ENCODE measurements around the gene DOCK3.
"Not testable (repeated sequence)": the region's sequence is repeated elsewhere in the genome, so short reads cannot be mapped to it uniquely, and the experiment has no call there.

DOCK3 gene

GRCh38 chr3:50804376-50804775 lies 129.6 kb downstream of the DOCK3 start:
- not testable (repeated sequence) for DNase-seq (ENCODE audit: low read depth)

- DNase-seq (ENCODE audit: low read depth) = no peak
Observed at GRCh38 chr3:50805321-50805720, 130.6 kb downstream of the DOCK3 start.

- no peak for DNase-seq (ENCODE audit: low read depth)
Observed at GRCh38 chr3:50806031-50806430, 131.3 kb downstream of the DOCK3 start.

GRCh38 chr3:50806806-50807205 lies 132.1 kb downstream of the DOCK3 start:
- DNase-seq (ENCODE audit: low read depth) = no peak

- no peak for DNase-seq (ENCODE audit: low read depth)
Observed at GRCh38 chr3:50807266-50807665, 132.5 kb downstream of the DOCK3 start.

DNA sequence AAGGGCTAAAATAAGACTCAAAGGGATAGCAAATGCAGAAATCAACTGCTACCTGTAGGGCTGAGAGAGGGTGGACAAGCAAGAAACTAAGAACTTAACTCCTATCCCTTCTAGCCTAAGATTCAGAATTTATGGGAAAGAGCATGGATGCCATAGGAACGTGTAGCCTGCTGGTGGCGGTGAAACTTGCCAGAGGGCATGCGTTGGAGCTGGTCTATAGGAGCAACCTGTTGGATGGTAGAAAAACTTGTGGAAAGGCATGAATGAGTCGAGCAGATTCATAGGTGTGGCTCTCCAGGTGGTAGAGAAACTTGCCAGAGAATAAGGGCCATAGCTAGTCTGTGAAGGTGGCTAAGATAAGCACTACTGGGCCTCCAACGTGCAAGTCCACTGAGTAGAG lies 137.2 kb downstream of the DOCK3 start:
- DNase-seq (ENCODE audit: low read depth) = no peak

- DNase-seq (ENCODE audit: low read depth) = no peak
Observed at GRCh38 chr3:50815844-50816243, 141.1 kb downstream of the DOCK3 start.

DNA sequence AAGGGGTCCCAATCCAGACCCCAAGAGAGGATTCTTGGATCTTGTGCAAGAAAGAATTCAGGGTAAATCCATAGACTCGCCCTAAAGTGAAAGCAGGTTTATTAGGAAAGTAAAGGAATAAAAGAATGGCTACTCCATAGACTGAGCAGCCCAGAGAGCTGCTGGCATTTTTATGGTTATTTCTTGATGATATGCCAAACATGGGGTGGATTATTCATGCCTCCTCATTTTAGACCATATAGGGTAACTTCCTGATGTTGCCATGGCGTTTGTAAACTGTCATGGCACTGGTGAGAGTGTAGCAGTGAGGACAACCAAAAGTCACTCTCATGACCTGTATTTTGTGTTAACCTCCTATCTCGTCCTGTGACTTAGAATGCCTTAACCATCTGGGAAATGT lies 142.2 kb downstream of the DOCK3 start:
- DNase-seq (ENCODE audit: low read depth) = no peak

GRCh38 chr3:50817756-50818529 lies 143.2 kb downstream of the DOCK3 start:
- no peak for DNase-seq (ENCODE audit: low read depth)

DNA sequence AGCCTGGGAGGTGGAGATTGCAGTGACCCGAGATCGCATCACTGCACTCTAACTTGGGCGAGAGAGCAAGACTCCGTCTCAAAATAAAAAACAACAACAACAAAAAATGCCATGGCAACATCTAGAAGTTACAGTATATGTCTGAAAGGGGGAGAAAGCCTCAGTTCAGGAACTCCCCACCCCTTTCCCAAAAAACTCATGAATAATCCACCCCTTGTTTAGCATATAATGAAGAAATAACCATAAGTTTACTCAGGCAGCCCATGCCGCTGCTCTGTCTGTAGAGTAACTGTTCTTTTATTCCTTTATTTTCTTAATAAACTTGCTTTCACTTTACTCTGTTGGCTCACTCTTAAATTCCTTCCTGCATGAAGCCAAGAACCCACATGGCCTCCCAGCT lies 145.2 kb downstream of the DOCK3 start:
- no peak for DNase-seq (ENCODE audit: low read depth)

- no peak for DNase-seq (ENCODE audit: low read depth)
Observed at GRCh38 chr3:50825841-50826240, 151.1 kb downstream of the DOCK3 start.

DNA sequence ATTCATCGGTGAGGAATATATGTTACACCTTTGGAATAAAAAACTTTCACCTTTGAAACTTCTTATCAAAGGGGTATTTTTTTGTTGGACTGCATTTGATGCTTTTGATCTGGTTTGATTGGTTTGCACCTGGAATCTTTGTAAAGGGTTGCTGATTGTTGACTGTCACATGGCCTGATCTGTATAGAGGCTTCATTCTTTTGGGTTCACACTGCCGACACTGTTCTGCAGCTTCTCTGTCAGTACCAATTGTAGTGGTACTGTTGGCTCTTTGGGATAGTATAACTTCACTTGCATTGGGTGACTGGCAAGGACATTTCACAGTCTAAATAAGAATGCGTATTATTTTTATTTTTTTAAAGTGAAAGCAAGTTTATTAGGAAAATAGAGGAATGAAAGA lies 155.7 kb downstream of the DOCK3 start:
- no peak for DNase-seq (ENCODE audit: low read depth)

DNA sequence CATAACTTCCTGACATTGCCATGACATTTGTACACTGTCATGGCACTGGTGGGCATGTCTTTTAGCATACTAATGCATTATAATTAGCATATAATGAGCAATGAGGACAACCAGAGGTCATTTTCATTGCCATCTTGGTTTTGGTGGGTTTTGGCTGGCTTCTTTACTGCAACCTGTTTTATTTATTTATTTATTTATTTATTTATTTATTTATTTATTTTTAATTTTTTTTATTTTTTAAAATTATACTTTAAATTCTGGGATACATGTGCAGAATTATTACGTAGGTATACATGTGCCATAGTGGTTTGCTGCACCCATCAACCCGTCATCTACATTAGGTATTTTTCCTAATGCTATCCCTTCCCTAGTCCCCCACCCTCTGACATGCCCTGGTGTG lies 156.3 kb downstream of the DOCK3 start:
- not testable (repeated sequence) for DNase-seq (ENCODE audit: low read depth)

GRCh38 chr3:50840983-50841489 lies 166.3 kb downstream of the DOCK3 start:
- DNase-seq (ENCODE audit: low read depth) = no peak

GRCh38 chr3:50848308-50848707 lies 173.6 kb downstream of the DOCK3 start:
- DNase-seq (ENCODE audit: low read depth) = no peak

DNA sequence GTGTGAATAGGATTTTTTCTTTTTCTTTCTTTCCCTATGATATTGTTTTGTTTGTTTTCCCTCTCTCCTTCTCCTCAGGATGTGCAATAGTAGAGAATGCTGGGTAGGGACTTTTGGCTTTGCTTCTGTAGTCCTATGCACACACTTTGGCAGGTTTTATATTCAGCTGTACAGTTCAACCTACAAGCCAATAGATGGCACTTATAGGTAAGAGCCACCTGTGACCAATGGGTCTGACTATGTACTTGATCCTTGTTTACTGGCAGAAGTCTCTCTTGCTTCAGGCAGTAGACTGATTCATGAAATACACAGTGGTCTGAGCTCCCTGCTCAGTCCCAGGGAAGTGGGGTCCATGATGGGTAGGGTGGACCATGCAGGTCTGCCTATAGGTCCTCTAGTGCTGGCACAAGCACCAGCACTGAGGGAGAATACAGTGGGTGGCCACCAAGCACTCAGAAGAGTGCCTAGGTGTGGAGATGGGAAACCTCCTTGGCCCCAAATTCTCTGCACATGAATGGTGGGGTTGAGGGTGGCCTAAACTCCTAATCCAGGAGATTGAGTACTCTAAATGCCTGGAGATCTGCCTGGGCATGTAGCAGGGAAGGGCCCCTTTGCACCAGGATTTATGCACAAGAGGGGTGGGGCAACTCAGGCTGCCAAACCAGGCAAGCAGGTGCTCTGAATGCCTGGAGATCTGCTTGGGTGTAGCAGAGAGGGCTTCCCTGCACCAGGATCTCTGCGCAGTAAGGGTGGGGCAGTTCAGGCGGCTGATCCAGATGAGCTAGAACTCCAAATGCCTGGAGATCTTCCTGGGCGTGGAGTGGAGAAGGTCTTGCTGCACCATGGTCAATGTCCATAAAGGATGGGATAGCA lies 176.1 kb downstream of the DOCK3 start:
- no peak for DNase-seq (ENCODE audit: low read depth)

DNA sequence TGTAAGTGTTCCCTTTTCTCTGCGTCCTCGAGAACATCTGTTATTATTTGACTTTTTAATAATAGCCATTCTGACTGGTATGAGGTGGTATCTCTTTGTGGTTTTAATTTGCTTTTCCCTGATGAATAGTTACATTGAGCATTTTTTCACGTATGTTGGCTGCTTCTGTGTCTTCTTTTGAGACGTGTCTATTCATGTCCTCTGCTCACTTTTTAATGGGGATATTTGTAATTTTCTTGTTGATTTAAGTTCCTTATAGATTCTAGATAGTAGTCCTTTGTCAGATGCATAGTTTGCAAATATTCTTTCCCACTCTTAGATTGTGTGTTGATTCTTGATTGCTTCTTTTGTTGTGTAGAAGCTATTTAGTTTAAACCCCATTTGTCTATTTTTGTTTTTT lies 179.2 kb downstream of the DOCK3 start:
- no peak for DNase-seq (ENCODE audit: low read depth)

DNA sequence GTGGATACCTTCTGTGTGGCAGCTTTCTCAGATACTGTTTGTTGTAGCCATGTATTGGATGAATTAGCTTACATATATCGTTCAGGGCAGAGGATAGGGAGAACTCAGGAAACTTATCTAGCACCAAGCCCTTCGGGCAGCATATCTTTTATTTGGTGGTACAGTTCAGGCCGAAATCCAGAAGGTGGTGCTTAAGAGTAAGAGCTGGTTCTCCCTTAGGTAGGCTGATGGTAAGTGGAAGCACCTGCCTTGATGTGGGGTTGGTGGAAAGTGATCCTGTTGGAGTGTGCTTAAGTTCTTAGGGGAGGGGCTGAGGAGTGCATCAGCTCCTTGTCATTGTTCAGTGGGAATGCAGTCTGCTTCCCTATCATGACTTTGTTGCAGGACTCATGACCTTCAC lies 187.5 kb downstream of the DOCK3 start:
- no peak for DNase-seq (ENCODE audit: low read depth)

- no peak for DNase-seq (ENCODE audit: low read depth)
Observed at GRCh38 chr3:50873376-50874157, 198.8 kb downstream of the DOCK3 start.

GRCh38 chr3:50874876-50875275 lies 200.1 kb downstream of the DOCK3 start:
- DNase-seq (ENCODE audit: low read depth) = not testable (repeated sequence)

DNA sequence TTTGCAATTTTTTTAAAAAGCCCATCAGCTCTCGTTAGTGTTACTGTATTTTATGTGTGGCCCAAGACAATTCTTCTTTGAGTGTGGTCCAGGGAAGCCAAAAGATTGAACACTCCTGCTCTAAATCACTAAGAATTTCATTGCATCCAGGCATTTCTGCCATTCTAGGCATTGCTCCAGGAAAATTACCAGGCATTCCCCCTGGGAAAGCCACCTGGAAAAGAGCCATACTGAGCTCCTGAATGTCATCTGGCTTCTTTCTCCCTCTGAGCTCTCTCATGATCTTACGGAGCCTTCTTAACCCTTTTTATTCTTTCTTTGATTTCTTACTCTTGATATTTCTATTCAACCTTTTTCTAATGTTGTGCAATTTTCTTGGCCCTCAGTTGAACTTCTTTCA lies 202.2 kb downstream of the DOCK3 start:
- no peak for DNase-seq (ENCODE audit: low read depth)

GRCh38 chr3:50882733-50883132 lies 208.0 kb downstream of the DOCK3 start:
- not testable (repeated sequence) for DNase-seq (ENCODE audit: low read depth)

Measured in activated gamma-delta T cell treated with anti-CD3 and anti-CD28 coated beads, Interleukin-2, amount 50 U/mL, for 16 hours (primary cell).